HG02852 (cell line): ENCODE data around the gene HDAC4.

Experiments
- ATAC-seq: cut with Tn5 transposase; IDR thresholded peaks from one replicate; pipeline ENCODE4 v1.9.1; 2021; ENCODE audit warnings: mild to moderate bottlenecking, moderate library complexity; ENCODE audit not compliant: unreplicated experiment

Gene HDAC4

DNA sequence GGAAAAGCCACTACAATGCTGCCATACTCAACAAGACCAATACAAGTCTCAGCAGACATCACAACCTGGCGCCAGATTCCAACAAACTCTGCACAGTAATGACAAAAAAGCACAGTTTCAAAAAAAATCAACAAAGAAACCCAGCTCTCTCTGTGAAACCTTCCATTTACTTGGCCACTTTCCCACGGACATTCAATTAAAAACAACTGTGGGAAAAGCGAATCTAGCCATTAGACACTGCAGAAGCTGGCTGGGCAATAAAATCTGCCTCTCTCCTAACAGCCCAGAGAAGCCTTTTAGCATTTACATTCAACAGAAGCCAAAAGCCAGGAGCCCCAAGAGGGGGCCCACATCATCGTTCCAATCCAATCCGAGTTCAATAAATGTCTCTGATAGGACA is 128.9 kb downstream of the HDAC4 start:
- no peak for ATAC-seq

DNA sequence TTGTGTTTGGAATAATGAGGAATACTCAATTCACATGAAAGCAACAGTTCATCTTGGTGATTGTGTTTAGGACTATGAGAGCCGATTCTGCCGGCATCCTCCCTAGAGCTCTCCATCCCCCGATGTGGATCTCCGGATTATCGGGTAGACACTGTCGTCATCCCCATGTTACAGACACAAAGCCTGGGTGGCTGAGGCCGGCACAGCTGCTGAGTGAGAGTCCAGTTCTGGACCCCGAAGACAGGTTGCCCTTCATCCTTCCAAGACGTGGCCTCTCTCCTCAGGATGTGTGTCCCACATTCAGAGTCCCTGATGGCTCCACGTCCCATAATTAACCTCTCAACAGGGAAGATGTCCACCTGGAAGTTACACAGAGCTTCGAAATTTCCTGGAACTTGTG is 129.3 kb downstream of the HDAC4 start:
- ATAC-seq: no peak

DNA sequence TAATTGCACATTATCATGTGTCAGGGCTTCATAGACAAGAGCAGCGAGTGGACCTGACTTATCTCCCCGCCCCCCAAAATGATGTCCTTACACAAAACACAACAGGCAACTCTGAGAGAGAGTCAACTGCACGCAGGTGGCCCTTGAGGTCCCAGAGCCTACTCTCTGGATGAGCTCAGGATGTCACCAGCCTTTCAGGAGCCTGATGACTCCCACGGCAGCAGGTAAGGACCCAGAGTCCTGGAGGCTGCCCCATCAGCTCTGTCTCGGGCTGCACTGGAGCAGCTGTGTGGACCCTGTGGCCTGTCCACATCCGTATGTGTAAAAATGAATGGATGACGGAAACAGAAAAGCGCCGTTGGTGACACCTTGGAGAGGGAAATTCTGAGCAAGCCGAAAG is 130.9 kb downstream of the HDAC4 start:
- no peak for ATAC-seq

DNA sequence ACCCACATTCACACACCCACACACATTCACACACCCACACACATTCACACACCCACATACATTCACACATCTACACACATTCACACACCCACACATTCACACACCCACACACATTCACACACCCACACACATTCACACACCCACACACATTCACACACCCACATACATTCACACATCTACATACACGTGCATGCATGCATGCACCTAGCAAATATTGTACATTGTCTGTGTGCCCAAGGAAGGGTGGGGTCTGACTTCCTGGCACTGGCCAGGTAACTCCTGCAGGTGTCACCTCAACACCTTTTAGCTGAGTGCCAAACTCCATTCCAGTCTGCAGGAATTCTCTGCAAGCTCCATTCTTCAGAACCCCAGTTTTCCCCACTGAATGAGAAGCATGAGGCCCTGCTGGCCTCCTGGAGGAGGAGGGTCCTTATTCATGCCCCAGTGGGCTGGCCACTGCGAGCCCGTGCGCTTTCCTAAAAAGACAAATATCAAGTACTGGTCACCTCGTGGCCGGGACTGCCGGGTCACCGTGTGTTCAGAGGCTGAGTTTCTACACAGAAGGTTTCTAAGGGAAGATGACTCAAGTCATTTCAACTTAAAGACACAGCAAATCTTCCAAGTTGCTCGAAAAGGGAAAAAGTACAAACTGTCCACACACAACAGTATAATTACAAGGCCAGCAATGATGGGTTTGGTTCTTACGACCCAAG is 131.5 kb downstream of the HDAC4 start:
- ATAC-seq: no peak

DNA sequence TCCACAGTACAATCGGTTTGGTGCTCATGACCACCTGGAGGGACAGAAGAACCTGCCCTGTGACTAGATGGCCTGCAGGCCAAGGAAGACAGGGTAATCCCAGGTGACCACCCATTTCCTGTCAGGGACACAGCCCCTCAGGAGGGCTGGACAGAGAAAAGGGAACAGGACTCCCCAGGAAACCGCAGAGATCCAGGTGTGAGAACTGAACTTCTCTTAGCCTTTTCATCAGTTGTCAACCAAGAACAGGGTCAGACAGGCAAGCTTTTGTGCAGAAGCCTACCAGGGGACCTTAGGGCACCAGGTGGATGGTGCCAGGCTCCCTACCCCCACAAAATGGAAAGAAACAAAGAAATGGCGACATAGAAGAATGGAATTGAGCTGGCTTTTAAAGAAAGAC is 132.3 kb downstream of the HDAC4 start:
- ATAC-seq: no peak

DNA sequence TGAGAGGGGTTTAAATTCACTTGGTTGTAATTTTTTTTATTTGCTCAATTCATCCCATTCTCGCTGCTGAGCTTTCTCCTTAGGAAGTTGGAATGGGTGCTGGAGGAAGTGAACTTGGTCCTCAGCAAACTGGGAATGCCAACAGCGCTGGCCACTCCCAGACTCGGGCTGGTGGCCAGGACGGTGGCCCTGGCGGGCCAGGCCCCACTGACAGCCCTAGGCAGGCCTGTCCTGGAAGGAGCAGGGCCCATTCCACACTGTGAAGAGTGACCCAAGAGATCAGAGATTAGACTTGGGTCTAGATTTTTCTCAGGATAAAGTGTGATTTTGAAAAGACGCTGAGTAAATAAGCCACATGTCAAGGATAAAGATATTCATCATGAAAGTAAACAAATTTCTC is 132.7 kb downstream of the HDAC4 start:
- ATAC-seq: no peak

DNA sequence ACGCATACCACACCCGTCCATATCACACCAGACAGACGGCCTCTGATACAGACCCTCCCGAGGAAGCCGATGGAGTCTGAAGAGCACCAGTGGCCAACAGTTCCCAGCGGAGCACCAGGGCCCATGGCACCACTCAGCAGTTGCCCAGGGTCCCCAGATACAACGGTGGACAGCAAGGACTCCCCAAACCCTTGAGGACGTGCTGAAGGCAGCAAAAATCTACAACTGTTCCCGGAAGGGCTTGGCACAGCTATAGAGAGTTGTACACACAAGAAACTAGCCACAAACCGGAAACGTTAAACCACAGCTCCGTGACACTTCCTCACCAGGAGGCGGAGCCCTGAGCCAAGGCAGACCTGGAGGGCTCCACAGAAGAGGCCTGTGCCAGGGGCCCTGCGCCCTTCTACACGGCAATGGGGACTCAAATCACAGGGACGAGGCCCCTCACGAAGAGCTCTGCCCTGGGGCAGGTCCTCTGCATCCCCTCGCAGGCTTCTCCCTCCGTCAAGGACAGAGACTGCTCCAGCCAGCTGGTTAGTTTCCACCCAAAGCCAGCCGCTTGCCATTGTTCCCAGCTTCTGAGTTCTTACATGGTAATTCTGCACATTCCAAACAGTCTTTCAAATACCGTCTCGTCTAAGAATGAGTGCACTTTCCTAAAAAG is 133.4 kb downstream of the HDAC4 start:
- ATAC-seq: peak; percentile 97

DNA sequence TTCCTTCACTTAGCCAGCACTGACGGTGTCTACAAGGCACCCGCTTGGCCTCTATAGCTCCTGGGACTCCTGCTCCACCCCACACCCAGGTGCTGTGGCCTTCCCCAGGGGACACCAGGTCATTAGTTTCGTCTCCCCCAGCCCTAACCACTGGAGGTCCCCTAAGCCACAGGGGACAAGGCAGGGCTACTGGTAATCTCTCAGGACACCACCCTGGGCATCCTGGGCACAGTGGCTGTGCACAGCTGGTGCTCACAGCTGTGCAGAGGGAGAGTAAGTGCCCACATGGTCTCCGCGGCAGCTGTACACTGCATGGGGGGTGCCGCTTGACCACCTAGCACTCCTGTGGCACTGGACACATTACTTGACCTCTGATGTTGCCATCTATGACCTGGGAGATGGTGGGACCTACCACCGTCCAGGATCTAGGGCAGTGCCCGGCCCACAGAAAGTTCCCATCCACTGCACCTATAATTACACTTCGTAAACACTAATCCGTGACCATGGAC is 134.0 kb downstream of the HDAC4 start:
- ATAC-seq: no peak

DNA sequence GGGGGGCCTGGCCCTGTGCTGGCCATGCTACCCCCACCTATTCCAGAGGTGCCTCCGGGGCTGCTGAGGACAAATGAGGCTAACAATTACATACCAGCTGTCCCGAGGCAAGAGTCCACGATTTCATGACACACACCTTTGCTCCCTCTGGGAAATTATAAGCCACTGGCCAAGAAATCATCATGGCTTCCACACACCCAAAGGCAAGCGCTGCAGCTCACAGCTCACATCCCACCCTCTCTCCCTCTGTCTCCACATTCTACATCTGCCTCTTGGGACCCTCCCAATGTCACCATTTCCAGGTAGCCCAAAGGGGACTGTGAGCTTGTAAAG is 134.4 kb downstream of the HDAC4 start:
- ATAC-seq: no peak

DNA sequence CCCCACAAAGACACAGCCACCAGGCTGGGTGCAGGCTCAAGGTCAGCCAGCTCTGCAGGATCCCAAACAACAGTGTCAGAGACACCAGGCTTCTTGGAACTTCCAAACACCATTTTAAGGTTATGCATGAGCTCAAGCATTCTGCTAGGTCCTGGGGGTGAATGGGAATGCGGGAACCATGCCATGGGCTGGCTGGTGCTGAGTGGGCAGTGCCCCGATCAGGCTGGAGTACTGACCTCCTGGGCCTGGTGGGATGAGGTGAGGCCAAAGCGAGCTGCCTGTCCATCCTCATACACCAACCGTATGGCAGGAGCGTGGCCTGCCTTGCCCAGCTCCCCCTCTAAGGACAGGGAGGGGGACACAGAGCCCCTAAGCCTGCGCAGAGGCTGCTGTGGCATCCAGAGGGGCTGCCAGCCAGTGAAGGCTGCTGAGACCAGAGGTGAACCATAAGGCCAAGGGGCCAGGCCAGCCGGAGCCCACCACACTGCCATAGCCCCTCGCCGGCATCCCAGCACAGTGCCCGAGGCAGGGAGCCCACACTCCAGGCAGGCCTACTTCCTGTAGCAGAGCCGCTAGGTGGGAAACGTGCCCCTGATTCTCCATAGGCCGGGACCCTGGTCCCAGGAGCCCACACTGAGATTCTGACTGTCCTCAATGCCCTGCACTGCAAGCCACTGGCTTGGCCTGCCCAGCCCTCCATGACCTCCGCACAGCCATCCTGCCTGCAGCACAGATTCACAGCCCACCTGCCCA is 135.0 kb downstream of the HDAC4 start:
- ATAC-seq: no peak

DNA sequence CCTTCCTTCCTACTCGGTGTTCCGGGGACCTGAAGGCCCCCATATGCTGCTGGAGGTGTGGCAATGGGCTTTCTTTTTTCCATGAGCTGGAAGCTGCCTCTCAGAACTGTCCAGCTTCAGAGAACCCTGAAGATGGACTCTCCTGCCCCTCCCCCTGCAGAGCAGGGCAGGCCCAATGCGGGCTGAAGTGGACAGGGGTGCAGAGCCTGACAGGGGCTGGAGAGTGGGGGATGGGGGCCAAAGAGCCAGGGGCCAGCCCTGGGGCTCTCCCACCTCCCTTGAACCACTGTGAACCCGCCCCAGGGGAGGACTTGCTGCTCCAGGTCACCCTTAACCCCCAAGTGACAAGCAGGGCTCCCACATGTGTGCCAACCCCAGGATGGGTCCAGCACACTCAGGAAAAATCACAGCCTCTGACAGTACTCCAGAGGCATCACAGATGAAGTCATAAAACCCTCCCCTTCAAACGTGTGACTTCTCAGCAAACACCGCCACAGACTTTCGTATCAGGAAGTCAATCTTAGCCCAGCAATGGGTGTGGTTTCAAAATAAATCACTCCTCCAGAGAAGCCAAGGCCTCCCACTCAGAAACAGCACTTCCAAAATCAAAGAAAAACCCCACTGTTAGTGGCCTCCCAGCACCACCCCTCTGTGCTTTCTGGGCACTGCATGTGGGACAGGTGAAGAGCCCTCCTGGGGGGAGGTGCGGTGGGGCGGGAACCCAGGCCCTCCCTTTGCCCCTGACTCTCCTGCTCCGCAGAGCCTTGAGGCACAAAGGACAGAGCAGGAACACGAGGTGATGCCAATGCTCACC is 135.8 kb downstream of the HDAC4 start:
- ATAC-seq: no peak

DNA sequence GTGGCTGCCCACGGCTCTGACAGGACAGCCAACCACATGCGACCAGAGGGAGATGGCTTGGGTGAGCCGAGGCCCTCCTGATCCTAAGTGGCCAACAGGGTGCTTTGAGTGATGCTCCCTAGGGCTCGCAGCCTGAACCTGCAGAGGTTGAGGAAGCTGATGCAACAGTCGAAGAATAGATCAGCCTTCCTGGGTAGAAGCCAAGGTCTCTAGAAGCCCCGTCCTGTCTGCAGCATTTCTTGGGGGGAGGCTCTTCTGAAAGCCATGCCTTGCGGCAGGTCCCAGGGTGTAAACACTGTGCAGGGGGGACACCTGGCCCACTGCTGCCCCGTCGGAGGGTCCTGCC is 136.4 kb downstream of the HDAC4 start:
- no peak for ATAC-seq

DNA sequence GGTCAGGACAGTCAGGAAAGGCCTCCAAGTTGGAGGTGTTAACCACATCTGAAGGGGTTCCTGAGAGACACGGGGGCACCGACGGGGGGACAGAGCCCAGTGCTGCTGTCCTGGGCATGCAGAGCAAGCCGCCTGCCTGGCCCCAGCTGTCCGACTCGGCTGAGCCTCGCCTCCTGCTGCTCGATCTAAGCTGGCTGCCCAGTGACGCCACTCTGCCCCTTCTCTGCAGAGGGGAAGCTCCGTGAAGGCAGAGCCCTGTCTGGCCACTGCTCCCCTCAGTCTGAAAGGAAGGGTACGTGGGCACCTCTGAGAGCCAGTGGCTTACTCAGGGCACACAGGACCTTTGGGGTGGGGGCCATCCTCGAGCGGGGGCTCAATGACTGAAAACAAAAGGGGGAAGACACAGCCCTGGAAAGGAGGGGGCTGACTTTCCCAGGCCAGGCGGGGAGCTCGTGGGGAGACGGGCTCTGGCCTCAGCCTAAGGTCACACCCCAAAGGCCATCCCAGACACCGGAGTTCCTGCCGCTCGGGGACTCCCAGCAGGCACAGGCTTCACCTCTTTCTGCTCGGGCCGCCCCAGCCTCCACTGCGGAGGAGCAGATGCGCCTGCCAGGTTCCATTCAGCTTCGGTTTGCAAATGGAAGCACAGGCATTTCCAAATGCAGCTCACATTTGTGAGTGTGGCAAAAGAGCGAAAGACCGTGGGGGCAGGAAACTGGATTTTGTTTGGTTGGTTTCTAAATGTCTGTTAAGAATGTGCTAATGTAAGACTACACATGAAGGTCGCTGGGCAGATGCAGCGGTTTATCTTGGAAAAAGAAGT is 136.9 kb downstream of the HDAC4 start:
- no peak for ATAC-seq

DNA sequence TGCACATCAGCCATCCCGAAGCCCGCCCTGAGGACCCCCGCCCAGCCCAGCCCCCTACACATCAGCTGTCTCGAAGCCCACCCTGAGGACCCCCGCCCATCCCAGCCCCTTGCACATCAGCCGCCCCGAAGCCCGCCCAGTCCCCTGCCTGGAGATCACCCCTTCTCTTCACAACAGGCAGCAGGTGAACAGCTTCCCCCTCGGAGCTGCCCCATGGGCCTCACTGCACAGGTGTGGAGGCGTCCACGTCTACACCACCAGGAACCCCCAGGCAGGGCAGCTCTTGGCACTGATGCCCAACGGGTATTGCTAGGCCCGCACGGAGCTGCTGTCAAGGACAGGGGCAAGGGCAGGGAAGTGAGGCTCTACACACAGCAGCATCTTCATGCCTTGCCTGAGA is 137.6 kb downstream of the HDAC4 start:
- ATAC-seq: no peak

DNA sequence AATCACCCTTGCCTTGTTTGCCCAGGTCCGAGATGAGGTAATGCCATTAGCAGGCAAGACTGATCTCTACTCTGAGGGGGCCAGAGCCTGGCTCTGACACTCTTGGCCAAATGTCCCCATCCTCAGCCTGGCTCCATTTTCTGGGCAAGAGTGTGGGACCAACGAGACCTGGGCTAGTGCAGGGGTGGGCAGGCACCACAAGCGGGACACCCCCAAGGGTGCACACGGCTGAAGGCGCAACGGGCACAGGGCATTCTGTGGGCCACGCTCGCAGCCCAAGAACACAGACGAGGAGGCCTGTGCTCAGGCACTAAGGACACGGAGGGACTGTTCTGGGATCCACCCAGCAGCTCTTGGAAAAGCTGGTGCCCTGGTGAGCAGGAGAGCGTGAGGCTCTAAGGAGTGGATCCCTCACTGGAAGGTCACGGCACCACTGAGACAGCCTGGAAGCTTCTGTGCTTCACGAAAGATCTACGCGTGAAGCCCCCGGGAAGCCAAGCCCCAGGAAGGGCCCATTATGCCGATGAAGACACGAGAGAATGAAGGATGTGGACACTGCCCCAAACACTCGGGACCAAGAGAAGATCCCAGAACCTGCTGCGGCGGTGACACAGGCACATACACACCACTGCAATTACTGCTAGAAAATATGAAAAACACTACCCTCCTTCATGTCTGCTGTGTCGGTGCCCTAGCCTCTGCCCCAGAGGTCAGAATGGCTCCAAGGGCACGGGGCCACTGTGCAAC is 138.2 kb downstream of the HDAC4 start:
- no peak for ATAC-seq

DNA sequence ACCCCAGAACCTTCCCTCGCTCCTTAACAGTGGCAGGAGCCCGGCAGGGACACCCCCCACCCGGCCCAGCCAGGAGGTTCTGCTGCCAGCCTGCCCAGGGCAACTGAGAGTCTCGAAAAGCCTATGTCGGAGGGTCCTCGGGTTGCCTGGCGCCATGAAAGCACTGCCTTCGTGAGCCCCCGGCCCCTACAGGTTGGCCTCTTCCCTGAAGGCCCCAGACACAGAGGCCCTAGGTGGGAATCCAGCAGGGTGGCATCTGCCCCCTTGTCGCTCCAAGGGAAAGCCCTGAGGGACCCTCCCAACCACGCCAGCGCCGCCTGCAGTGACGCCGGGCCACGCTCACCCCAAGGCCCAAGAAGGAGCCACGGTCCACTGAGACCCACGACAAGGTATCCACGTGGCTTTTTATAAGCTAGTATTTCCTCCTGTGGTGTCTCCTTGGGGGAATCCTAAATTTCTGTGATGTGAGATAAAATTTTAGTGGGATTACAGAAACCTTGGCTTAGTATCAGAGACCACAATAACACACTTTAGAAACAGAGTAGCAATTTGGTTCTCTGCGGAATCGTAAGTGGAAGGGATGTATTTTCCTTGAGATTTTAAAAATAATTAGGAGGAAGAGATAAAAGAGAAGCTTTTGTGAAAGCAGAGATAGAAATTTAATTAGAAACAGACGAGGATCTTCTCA is 138.9 kb downstream of the HDAC4 start:
- no peak for ATAC-seq

DNA sequence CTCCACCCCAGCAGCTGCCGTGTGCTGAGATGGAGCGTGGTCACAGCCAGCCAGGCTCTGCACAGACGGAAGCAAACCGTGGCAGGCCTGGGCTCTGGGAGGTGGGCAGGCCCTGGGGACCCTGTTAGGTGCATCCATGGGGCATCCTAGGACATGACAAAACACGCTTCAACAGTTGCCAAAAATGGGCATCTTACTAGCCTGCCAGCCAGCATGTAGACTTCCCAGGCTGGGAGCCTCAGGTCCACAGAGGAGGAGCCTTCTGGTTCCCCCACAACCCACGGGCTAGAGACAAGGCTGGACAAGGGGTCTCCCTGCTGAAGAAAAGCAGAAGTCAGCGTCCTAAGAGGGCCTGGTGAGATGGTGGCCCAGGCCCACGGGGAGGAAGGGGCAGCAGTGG is 139.5 kb downstream of the HDAC4 start:
- no peak for ATAC-seq

DNA sequence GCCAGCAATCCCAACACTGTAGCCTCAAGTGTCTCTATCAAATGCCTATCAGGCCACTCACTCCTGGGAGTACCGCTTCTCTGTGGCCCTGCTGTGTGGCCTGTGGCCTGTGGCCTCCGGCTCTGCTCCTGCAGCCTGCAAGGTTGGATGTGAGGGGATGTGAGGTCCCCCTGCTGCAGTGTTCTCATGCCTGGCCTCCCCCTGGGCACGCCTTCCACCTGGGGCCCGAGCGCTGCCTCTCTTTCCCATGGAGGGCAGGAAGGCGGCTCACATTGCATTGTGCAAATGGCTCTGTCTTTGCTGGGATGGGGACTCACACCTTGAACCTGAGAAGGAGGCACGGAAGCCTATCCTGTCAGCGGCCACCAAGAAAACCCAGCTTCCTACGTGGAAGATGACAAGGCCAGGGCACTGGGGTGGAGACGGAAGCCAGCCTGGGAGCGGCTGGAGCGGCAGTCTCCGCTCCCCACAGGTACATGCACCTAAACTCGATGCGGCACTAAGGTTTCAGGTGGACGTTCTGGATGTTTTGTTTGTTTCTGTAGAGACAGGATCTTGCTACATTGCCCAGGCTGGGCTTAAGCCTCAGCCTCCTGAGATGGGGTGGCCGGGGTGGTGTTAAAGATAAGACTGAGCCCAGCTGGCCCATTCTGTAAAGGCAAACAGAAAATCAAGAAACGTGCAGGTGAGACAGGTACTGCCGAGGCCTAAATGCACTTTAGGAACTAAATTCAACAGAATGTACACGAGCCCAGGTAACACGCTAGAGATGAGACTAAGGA is 140.1 kb downstream of the HDAC4 start:
- no peak for ATAC-seq
